GM10847 (cell line): Measurements from ENCODE around the gene SIRT2.

Experiments
- POLR2A ChIP-seq: IDR thresholded peaks from 2 replicates; pipeline ENCODE4 v1.6.1; 2011; ENCODE audit not compliant: insufficient read length; ENCODE audit errors: extremely low read depth

Gene SIRT2

GRCh38 chr19:38889803-38890202 is 9.6 kb downstream of the SIRT2 start:
- no peak for TF ChIP-seq POLR2A

GRCh38 chr19:38888876-38889275 is 10.5 kb downstream of the SIRT2 start:
- TF ChIP-seq POLR2A, result no peak

- no peak for TF ChIP-seq POLR2A
These were observed 16.1 kb downstream of the SIRT2 start for GRCh38 chr19:38883286-38883685.

GRCh38 chr19:38880882-38881609 is 18.4 kb downstream of the SIRT2 start:
- TF ChIP-seq POLR2A, result no peak

- no peak for TF ChIP-seq POLR2A
These were observed 19.1 kb downstream of the SIRT2 start for GRCh38 chr19:38880076-38880881.

- no peak for TF ChIP-seq POLR2A
These were observed 20.0 kb downstream of the SIRT2 start for GRCh38 chr19:38879400-38879751.

GRCh38 chr19:38878575-38879399 is 20.6 kb downstream of the SIRT2 start:
- no peak for TF ChIP-seq POLR2A

GRCh38 chr19:38877781-38878574 is 21.4 kb downstream of the SIRT2 start, which contains the start of gene RINL:
TSS of gene RINL (minus strand) at chr19:38878275. CDS start at chr19:38876742, 1,533 bp downstream.
- peak; percentile 54 for TF ChIP-seq POLR2A

- no peak for TF ChIP-seq POLR2A
These were observed 23.6 kb downstream of the SIRT2 start for GRCh38 chr19:38875656-38876395.

- no peak for TF ChIP-seq POLR2A
These were observed 28.8 kb downstream of the SIRT2 start for GRCh38 chr19:38870612-38871011.

- TF ChIP-seq POLR2A, result no peak
These were observed 29.4 kb downstream of the SIRT2 start for GRCh38 chr19:38869836-38870607.

GRCh38 chr19:38869160-38869835 is 30.1 kb downstream of the SIRT2 start:
- no peak for TF ChIP-seq POLR2A

GRCh38 chr19:38868551-38868950 is 30.9 kb downstream of the SIRT2 start:
- no peak for TF ChIP-seq POLR2A
